Measurements from ENCODE around the gene ATL2.

DNA sequence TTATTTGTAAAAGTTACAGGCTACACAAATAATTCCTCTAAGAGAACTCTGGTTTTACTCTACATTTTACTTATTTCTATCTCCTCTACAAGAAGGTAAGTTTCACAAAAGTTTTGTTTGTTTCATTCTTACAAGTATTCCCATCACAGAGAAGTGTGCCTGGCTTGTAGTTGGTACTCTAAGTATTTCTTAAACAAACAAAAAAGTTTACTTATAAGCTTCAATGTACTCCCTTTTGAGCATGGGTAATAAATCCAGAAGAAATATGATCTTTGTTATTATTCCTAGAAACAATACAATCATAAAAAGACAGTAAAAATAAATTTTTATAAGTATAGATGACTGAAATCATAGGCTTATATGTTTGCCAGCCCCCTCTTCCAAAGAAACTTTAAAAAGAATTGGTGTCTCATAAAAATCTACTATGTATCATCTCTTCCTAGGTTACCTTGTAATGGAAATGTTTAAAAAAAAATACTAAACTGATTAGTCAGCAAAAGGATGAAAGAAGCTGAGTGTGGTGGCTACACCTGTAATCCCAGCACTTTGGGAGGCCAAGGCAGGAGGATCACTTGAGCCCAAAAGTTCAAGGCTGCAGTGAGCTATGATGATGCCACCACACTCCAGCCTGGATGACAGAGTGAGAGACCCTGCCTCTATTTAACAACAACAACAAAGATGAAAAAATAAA, 54.7 kb downstream of the ATL2 start:
- TF ChIP-seq, protein P1, sequence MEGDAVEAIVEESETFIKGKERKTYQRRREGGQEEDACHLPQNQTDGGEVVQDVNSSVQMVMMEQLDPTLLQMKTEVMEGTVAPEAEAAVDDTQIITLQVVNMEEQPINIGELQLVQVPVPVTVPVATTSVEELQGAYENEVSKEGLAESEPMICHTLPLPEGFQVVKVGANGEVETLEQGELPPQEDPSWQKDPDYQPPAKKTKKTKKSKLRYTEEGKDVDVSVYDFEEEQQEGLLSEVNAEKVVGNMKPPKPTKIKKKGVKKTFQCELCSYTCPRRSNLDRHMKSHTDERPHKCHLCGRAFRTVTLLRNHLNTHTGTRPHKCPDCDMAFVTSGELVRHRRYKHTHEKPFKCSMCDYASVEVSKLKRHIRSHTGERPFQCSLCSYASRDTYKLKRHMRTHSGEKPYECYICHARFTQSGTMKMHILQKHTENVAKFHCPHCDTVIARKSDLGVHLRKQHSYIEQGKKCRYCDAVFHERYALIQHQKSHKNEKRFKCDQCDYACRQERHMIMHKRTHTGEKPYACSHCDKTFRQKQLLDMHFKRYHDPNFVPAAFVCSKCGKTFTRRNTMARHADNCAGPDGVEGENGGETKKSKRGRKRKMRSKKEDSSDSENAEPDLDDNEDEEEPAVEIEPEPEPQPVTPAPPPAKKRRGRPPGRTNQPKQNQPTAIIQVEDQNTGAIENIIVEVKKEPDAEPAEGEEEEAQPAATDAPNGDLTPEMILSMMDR (IDR thresholded peaks at IDR 0.05; ENCODE audit: low read depth, low read length): no peak
- TF ChIP-seq, protein P2, sequence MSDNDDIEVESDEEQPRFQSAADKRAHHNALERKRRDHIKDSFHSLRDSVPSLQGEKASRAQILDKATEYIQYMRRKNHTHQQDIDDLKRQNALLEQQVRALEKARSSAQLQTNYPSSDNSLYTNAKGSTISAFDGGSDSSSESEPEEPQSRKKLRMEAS (IDR thresholded peaks at IDR 0.05; ENCODE audit: low read depth, low read length): no peak
- TF ChIP-seq POLR2A (IDR thresholded peaks at IDR 0.05; ENCODE audit: extremely low read depth, insufficient read length) (no peak), MYC (IDR thresholded peaks at IDR 0.05; ENCODE audit: low read depth, low read length) (no peak)

All from NB4 (cell line).